Muscle layer of colon (tissue), 2 donors: Measurements from ENCODE around the gene CTAG2.

Source experiments
- H3K27ac ChIP-seq: one replicate; pipeline ENCODE4 v1.7.0; 2013; ENCODE audit warnings: low read depth, mild to moderate bottlenecking, low read length, moderate library complexity
- H3K27me3 ChIP-seq, 2 donors: one replicate each; pipeline ENCODE4 v1.7.0; 2013; ENCODE audit warnings: low read length in 2 of 2, mild to moderate bottlenecking in 2 of 2; ENCODE audit not compliant: insufficient read depth in 2 of 2, control insufficient read depth in 1 of 2
- H3K36me3 ChIP-seq: one replicate; pipeline ENCODE4 v1.7.0; 2013; ENCODE audit warnings: mild to moderate bottlenecking, low read length; ENCODE audit not compliant: insufficient read depth
- H3K4me1 ChIP-seq: one replicate; pipeline ENCODE4 v1.7.0; 2013; ENCODE audit warnings: mild to moderate bottlenecking, low read length; ENCODE audit not compliant: insufficient read depth
- H3K4me3 ChIP-seq, 2 donors: one replicate each; pipeline ENCODE4 v1.7.0; 2013; ENCODE audit warnings: low read length in 2 of 2, low read depth in 1 of 2, mild to moderate bottlenecking in 1 of 2, moderate library complexity in 1 of 2
- H3K9ac ChIP-seq: one replicate; pipeline ENCODE4 v1.7.0; 2013; ENCODE audit warnings: low read length
- H3K9me3 ChIP-seq: one replicate; pipeline ENCODE4 v1.7.0; 2013; ENCODE audit warnings: mild to moderate bottlenecking, low read length
- donor health status: abdominal sarcoma.
- donor health status: Adenocarcinoma of cecum.

CTAG2 gene

DNA sequence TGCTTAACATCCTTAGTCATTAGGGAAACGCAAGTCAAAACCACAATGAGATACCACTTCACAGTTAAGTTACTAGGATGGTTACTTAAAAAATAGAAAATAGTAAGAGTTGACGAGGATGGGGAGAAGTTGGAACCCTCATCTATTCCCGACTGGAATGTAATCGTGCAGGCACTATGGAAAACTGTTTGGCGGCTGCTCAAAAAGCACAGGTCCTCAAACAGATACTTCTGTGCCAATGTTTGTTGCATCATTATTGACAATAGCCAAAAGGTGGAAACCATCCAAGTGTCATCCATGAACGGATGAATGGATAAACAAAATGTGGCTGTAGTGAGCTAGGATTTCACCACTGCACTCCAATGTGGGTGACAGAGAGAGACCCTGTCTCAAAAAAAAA lies 46.0 kb downstream of the CTAG2 start:
- Histone ChIP-seq H3K9me3 (no peaks in the 10 kb centered on the region), H3K4me3 (no peak overlapping the region), H3K9ac (no peak overlapping the region), H3K27ac (no peak overlapping the region), H3K36me3 (no peaks in the 10 kb centered on the region), H3K4me1 (no peaks in the 10 kb centered on the region), H3K27me3 (peaks cover 0 to 8% of the 10 kb centered on the region in 2 donors)

GRCh38 chrX:154605566-154605965 lies 47.8 kb downstream of the CTAG2 start:
- peaks cover 0 to 8% of the 10 kb centered on the region in 2 donors for H3K27me3 ChIP-seq
- H3K9me3 ChIP-seq: no peaks in the 10 kb centered on the region
- H3K36me3 ChIP-seq: no peaks in the 10 kb centered on the region
- no peak overlapping the region for H3K9ac ChIP-seq
- H3K4me3 ChIP-seq: no peak overlapping the region
- no peak overlapping the region for H3K27ac ChIP-seq
- H3K4me1 ChIP-seq: no peaks in the 10 kb centered on the region

GRCh38 chrX:154603438-154604430 lies 49.6 kb downstream of the CTAG2 start:
- Histone ChIP-seq H3K4me3 (no peak overlapping the region), H3K9me3 (no peaks in the 10 kb centered on the region), H3K27me3 (peaks cover 0 to 8% of the 10 kb centered on the region in 2 donors), H3K4me1 (no peaks in the 10 kb centered on the region), H3K27ac (no peak overlapping the region), H3K9ac (no peak overlapping the region), H3K36me3 (no peaks in the 10 kb centered on the region)

DNA sequence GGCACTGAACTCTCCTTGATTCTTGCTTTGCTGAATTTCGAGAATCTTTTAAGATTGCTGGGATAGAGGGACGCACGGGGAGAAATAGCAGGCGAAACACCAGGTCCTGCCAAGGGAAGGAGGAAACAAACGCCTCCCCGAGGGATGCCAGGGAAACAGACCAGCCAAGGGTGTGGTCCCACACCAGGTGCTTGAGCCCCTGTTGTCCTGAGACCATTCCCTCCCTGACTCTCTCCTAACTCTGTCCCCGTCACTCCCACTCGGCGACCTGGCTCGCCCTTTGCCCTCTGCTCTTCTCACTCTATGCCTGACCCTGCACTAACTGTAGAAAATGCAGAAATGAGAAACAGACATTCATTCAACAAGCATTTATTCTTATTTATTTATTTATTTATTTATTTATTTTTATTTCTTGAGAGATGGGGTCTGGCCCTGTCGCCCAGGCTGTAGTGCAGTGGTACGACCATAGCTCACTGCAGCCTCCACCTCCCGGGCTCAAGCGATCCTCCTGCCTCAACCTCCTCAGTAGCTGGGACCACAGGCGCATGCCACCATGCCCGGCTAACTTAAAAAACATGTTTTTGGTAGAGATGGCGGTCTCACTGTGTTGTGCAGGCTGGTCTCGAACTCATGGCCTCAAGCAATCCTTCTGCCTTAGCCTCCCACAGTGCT lies 50.5 kb downstream of the CTAG2 start:
- no peak overlapping the region for H3K27ac ChIP-seq
- H3K36me3 ChIP-seq: no peaks in the 10 kb centered on the region
- peaks cover 0 to 8% of the 10 kb centered on the region in 2 donors for H3K27me3 ChIP-seq
- no peak overlapping the region for H3K4me3 ChIP-seq
- no peaks in the 10 kb centered on the region for H3K4me1 ChIP-seq
- no peak overlapping the region for H3K9ac ChIP-seq
- no peaks in the 10 kb centered on the region for H3K9me3 ChIP-seq

DNA sequence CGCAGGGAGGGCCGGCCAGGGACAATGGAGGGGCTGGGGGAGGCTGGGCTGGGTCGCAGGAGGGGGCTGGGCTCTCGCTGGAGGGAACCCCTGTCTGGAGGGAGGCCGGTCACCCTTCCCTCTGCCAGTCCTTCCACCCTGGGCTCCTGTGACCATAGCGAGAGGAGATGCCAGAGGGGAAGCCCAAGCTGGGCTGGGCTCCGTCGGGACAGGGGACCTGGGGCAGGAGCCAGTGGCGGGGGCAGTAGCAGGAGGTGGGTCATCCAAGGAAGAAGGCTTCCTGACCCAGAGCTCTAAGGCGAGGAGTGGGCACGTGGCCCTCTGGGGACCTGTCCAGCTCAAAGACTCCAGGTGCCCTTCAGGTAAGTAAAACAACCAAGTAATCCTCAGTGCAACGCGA lies 51.2 kb downstream of the CTAG2 start:
- H3K27ac ChIP-seq: no peak overlapping the region
- H3K27me3 ChIP-seq: peaks cover 0 to 8% of the 10 kb centered on the region in 2 donors
- no peaks in the 10 kb centered on the region for H3K9me3 ChIP-seq
- H3K9ac ChIP-seq: no peak overlapping the region
- H3K4me1 ChIP-seq: no peaks in the 10 kb centered on the region
- H3K36me3 ChIP-seq: no peaks in the 10 kb centered on the region
- H3K4me3 ChIP-seq: no peak overlapping the region
